Mammary epithelial cell (primary cell): ENCODE data around the gene FREM2.

Source experiments
- CTCF ChIP-seq, 2 donors: IDR thresholded peaks in 1 of 2; conservative IDR thresholded peaks in 1 of 2; 2 replicates each; pipeline ENCODE4 v1.5.1; 2011 to 2012; ENCODE audit warnings: inconsistent platforms in 2 of 2, low read length in 2 of 2, mild to moderate bottlenecking in 2 of 2, control low read depth in 1 of 2, low read depth in 1 of 2; ENCODE audit not compliant: insufficient read depth in 1 of 2; ENCODE audit errors: extremely low read depth in 1 of 2
- EZH2 ChIP-seq: IDR thresholded peaks from 2 replicates; pipeline ENCODE4 v1.6.1; 2012; ENCODE audit warnings: low read length, inconsistent platforms, borderline replicate concordance

GRCh38 chr13:38804061-38804460 is 117.2 kb downstream of the FREM2 start:
- TF ChIP-seq CTCF (conservative IDR thresholded peaks at IDR 0.05 in 1 of 2, IDR thresholded peaks at IDR 0.05 in 1 of 2; ENCODE audit: extremely low read depth in 1 of 2, insufficient read depth in 1 of 2, low read depth in 1 of 2, low read length in 2 of 2) (no peak), EZH2 (no peak)
